ENCODE measurements around the gene ZFYVE21.

The ZFYVE21 gene

DNA sequence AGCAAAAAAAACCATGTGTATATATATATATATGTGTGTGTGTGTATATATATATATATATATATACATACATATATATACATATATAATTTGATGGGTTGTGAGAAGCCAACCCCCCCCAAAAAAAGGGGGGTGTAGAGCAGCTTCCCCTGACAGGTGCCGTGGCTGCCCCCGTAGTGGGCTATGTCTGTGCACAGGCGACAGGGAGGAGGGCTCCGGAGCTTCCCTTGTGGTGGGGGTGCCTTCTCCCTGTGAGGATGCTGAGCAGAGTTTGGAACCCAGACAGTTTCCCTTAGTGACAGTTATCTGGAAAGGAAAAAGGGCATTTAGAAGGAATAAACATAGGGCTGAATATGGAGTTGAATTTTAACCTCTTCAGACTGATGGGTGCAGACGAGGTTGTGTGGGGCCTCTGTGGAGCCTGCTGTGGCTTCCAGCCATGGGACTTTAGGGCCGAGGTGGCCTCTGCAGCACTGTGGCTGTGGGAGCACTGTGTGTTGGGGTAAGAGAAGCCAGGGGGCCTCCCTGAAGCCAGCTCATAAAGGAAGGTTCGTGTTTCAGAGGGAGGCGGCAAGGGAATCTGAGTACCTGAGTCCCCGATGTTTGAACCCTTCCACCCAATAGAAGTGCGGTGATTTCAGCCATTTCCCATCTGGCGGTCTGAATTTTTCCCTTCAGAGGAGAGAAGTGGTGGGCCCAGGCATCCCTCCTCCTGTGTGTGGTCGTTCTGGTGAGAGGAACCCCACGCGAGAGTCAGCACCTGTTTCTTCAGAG is 20.1 kb upstream of the ZFYVE21 start:
- peak overlapping the region; percentile 43 to 89 (median 73); a peak in 21 of 22 replicates for H3K4me2 ChIP-seq
- H3K27ac ChIP-seq, result peak overlapping the region in 7 of 11 experiments; percentile 30 to 73 (median 62); a peak in 10 of 22 replicates
- peaks cover 58 to 96% (median 69%) of the 10 kb centered on the region in 11 experiments for H3K36me3 ChIP-seq
- peak overlapping the region in 1 of 10 experiments; percentile 31; a peak in 2 of 20 replicates for H3K4me3 ChIP-seq
- peaks cover 64 to 99% (median 95%) of the 10 kb centered on the region in 10 experiments for H3K4me1 ChIP-seq
- H3K9me3 ChIP-seq (replicated peaks in 1 of 11), result no peaks in the 10 kb centered on the region
- peak overlapping the region in 10 of 11 experiments; percentile 15 to 72 (median 46); a peak in 14 of 22 replicates for H3K9ac ChIP-seq
- TF ChIP-seq Cebpa-rat (IDR thresholded peaks at IDR 0.05), result no peak
- H3K27me3 ChIP-seq, result no peaks in the 10 kb centered on the region
- H4K20me1 ChIP-seq, result peaks cover 89 to 100% (median 97%) of the 10 kb centered on the region in 11 experiments

GRCh38 chr14:103696070-103696402 is 19.6 kb upstream of the ZFYVE21 start:
- peak overlapping the region; percentile 16 to 89 (median 80); a peak in 21 of 22 replicates for H3K4me2 ChIP-seq
- H3K36me3 ChIP-seq, result peaks cover 63 to 96% (median 73%) of the 10 kb centered on the region in 11 experiments
- no peak for TF ChIP-seq Cebpa-rat (IDR thresholded peaks at IDR 0.05)
- peak overlapping the region in 9 of 11 experiments; percentile 12 to 83 (median 53); a peak in 16 of 22 replicates for H3K27ac ChIP-seq
- H3K4me1 ChIP-seq, result peaks cover 66 to 99% (median 96%) of the 10 kb centered on the region in 10 experiments
- peak overlapping the region in 7 of 11 experiments; percentile 40 to 52 (median 45); a peak in 8 of 22 replicates for H3K9ac ChIP-seq
- no peak overlapping the region for H3K4me3 ChIP-seq
- peaks cover 86 to 100% (median 97%) of the 10 kb centered on the region in 11 experiments for H4K20me1 ChIP-seq
- H3K27me3 ChIP-seq, result no peaks in the 10 kb centered on the region
- no peaks in the 10 kb centered on the region for H3K9me3 ChIP-seq (replicated peaks in 1 of 11)

DNA sequence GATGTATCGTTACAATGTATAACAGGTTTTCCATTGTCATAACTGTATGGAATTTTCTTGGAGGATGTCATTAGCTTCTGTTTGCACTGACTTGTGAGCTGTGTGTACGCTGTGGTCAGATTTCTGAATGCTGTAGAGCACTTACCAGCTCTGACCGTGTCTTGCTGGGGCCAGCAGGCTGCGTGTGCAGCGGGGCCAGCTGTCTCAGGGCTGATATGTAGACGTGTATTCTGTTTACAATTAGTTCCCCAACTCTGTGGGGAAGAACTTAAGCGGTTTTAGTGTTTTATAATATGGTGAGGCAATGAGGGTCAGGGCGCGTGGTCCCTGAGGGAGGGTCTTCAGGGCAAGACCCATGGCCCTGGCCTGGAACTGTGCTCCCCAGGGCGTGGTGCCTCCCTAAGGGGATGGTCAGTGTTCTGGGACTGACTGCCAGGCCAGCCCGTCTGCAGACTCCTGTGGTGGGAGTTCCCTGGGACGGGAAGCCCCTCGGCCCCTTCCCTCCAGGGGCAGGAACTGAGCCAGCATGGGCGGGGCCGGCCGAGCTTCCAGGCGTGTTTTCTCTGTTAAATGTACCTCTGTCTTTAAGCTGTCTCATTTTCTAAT is 19.0 kb upstream of the ZFYVE21 start:
- Histone ChIP-seq H3K9me3 (replicated peaks in 1 of 11) (no peaks in the 10 kb centered on the region), H4K20me1 (peaks cover 83 to 100% (median 96%) of the 10 kb centered on the region in 11 experiments), H3K4me3 (no peak overlapping the region), H3K27me3 (no peaks in the 10 kb centered on the region), H3K9ac (peak overlapping the region in 9 of 11 experiments; percentile 35 to 52 (median 45); a peak in 14 of 22 replicates), H3K4me1 (peaks cover 66 to 99% (median 96%) of the 10 kb centered on the region in 10 experiments), H3K36me3 (peaks cover 67 to 94% (median 76%) of the 10 kb centered on the region in 11 experiments), H3K4me2 (peak overlapping the region; percentile 16 to 89 (median 67)), H3K27ac (peak overlapping the region in 9 of 11 experiments; percentile 12 to 83 (median 53); a peak in 17 of 22 replicates)
- TF ChIP-seq Cebpa-rat (IDR thresholded peaks at IDR 0.05), result no peak

DNA sequence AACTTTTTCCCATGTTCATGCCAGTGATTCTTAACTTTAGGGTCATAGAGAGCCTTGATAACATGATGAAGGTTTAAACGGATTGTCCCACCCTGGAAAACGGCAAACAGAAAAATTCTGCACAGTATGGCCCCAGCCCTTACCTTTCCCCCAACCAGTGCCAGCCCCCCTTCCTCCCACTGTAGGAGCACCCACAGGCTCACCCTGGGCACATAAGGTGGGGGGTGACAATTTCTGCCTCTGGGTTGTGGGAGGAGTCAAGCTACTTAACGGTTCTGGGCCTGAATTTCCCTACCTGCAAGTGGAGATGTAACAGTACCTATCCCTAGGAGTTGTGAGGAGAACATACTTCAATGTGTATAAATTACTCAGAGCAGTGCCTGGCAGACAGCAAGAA is 18.4 kb upstream of the ZFYVE21 start:
- peak overlapping the region in 10 of 11 experiments; percentile 16 to 89 (median 70); a peak in 19 of 22 replicates for H3K4me2 ChIP-seq
- H3K9me3 ChIP-seq (replicated peaks in 1 of 11), result no peaks in the 10 kb centered on the region
- H3K9ac ChIP-seq, result peak overlapping the region in 8 of 11 experiments; percentile 37 to 52 (median 46); a peak in 6 of 22 replicates
- peak overlapping the region in 6 of 11 experiments; percentile 28 to 83 (median 66); a peak in 8 of 22 replicates for H3K27ac ChIP-seq
- TF ChIP-seq Cebpa-rat (IDR thresholded peaks at IDR 0.05), result no peak
- no peaks in the 10 kb centered on the region for H3K27me3 ChIP-seq
- peaks cover 70 to 92% (median 77%) of the 10 kb centered on the region in 11 experiments for H3K36me3 ChIP-seq
- no peak overlapping the region for H3K4me3 ChIP-seq
- peaks cover 80 to 99% (median 94%) of the 10 kb centered on the region in 11 experiments for H4K20me1 ChIP-seq
- peaks cover 67 to 99% (median 96%) of the 10 kb centered on the region in 10 experiments for H3K4me1 ChIP-seq

DNA sequence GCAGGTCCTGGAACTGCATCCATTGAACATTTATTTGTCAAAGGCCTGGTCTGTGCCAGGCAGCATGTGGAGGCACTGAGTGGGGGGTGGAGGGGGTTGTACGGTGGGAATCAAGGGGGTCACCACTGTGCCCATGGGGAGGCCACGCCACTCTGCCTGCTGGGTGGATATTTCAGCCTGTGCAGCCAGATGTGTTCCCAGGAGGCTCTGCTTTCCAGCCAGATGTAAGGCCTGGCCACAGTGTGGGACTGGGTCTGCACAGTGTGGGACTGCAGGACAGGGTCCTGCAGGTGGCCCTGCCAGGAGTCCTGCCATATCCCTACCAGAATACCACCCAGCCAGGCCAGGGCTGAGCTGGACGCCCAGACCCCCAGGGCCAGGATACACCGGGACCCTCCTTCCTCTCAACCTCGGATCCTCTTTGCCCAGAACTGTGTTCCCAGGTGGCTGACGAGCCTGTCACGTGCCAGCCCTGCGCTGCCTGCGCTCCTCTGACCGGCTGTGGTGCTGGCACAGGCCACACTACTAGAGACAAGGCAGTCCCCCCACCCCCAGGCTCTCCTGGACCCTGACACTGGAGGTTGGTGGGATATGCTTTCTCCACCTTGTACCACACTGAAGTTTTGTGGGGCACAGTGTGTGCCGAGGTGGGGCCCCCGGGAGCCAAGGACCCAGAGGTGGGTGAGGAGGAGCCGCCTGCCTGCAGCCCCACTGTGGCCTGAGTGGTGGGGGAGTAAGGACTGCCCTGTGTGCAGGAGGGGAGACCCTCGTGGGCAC is 17.8 kb upstream of the ZFYVE21 start:
- Histone ChIP-seq H3K4me2 (peak overlapping the region in 8 of 11 experiments; percentile 26 to 89 (median 70); a peak in 11 of 22 replicates), H3K4me3 (no peak overlapping the region), H3K9ac (peak overlapping the region in 9 of 11 experiments; percentile 37 to 54 (median 45); a peak in 11 of 22 replicates), H3K36me3 (peaks cover 71 to 92% (median 78%) of the 10 kb centered on the region in 11 experiments), H4K20me1 (peaks cover 79 to 99% (median 94%) of the 10 kb centered on the region in 11 experiments), H3K27me3 (no peaks in the 10 kb centered on the region), H3K27ac (peak overlapping the region in 8 of 11 experiments; percentile 30 to 84 (median 68); a peak in 16 of 22 replicates), H3K9me3 (replicated peaks in 1 of 11) (no peaks in the 10 kb centered on the region), H3K4me1 (peaks cover 68 to 99% (median 97%) of the 10 kb centered on the region in 10 experiments)
- no peak for TF ChIP-seq Cebpa-rat (IDR thresholded peaks at IDR 0.05)

- no peaks in the 10 kb centered on the region for H3K9me3 ChIP-seq (replicated peaks in 1 of 11)
- no peak overlapping the region for H3K4me3 ChIP-seq
- peak overlapping the region in 8 of 11 experiments; percentile 30 to 84 (median 68); a peak in 17 of 22 replicates for H3K27ac ChIP-seq
- TF ChIP-seq Cebpa-rat (IDR thresholded peaks at IDR 0.05), result no peak
- H3K4me1 ChIP-seq, result peaks cover 68 to 99% (median 92%) of the 10 kb centered on the region in 10 experiments
- H3K4me2 ChIP-seq, result peak overlapping the region in 8 of 11 experiments; percentile 7 to 78 (median 16); a peak in 8 of 22 replicates
- H4K20me1 ChIP-seq, result peaks cover 78 to 99% (median 93%) of the 10 kb centered on the region in 11 experiments
- H3K27me3 ChIP-seq, result no peaks in the 10 kb centered on the region
- H3K9ac ChIP-seq, result peak overlapping the region in 9 of 11 experiments; percentile 37 to 54 (median 45); a peak in 13 of 22 replicates
- peaks cover 71 to 92% (median 78%) of the 10 kb centered on the region in 11 experiments for H3K36me3 ChIP-seq
Measured at GRCh38 chr14:103698380-103699260, 17.0 kb upstream of the ZFYVE21 start.

GRCh38 chr14:103699261-103699661 is 16.3 kb upstream of the ZFYVE21 start:
- H3K4me1 ChIP-seq, result peaks cover 66 to 99% (median 87%) of the 10 kb centered on the region in 10 experiments
- H3K27ac ChIP-seq, result peak overlapping the region in 8 of 11 experiments; percentile 32 to 90 (median 79); a peak in 14 of 22 replicates
- peak overlapping the region in 5 of 11 experiments; percentile 7 to 86 (median 26); a peak in 4 of 22 replicates for H3K4me2 ChIP-seq
- no peaks in the 10 kb centered on the region for H3K9me3 ChIP-seq (replicated peaks in 1 of 11)
- TF ChIP-seq Cebpa-rat (IDR thresholded peaks at IDR 0.05), result no peak
- peaks cover 74 to 99% (median 87%) of the 10 kb centered on the region in 11 experiments for H4K20me1 ChIP-seq
- no peak overlapping the region for H3K4me3 ChIP-seq
- H3K27me3 ChIP-seq, result no peaks in the 10 kb centered on the region
- peak overlapping the region in 5 of 11 experiments; percentile 37 to 66 (median 42); a peak in 6 of 22 replicates for H3K9ac ChIP-seq
- peaks cover 71 to 92% (median 78%) of the 10 kb centered on the region in 11 experiments for H3K36me3 ChIP-seq
